GM10248 (cell line): ENCODE results near the gene ARID5A.

Experiments
- CTCF ChIA-PET: fragments of 300-600 bp; sonication (Branson Sonifier 250); formaldehyde crosslinking; extraction: SDS; loops from one replicate; lab custom pipeline; 2021; ENCODE audit warnings: antibody characterized with exemption; lab: Yijun Ruan, JAX
- POLR2A ChIA-PET: fragments of 350-650 bp; sonication (Branson Sonifier 250); formaldehyde crosslinking; extraction: SDS; loops from one replicate; lab custom pipeline; 2020; ENCODE audit warnings: antibody characterized with exemption; lab: Yijun Ruan, JAX
- DNase-seq: peaks from one replicate; pipeline ENCODE4 v3.0.0; 2012; ENCODE audit errors: extremely low spot score
- TF ChIP-seq, protein P1 (sequence below): IDR thresholded peaks from 2 replicates; pipeline ENCODE4 v1.5.1; 2012; ENCODE audit warnings: mild to moderate bottlenecking, low read depth; ENCODE audit errors: extremely low read depth, missing control alignments, control extremely low read depth

ARID5A gene

DNA sequence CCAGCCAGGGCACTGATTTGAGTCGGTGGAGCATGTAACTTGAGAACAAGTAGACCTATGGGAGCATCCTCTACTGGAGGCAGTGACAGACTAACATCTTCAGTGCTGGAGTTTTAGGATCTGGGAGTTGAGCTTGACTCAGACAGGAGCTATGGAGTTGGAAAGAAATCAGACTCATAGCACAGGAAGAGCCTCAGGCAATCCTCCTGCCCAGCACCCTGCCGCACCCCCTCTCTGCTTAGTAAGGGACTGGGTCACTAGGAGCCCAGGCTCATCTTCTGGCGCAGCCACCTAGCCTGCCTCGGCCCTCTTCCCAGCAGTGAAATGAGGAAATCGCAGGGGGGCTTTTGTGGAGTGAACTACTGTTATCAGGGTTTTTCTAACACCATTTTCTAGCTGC is 3.6 kb downstream of the ARID5A start:
- POLR2A ChIA-PET = interaction anchor here (0.9 kb wide), 1 partner anchor 17 kb away, joined by 3 read pairs; no protein-coding TSS in a partner anchor

DNA sequence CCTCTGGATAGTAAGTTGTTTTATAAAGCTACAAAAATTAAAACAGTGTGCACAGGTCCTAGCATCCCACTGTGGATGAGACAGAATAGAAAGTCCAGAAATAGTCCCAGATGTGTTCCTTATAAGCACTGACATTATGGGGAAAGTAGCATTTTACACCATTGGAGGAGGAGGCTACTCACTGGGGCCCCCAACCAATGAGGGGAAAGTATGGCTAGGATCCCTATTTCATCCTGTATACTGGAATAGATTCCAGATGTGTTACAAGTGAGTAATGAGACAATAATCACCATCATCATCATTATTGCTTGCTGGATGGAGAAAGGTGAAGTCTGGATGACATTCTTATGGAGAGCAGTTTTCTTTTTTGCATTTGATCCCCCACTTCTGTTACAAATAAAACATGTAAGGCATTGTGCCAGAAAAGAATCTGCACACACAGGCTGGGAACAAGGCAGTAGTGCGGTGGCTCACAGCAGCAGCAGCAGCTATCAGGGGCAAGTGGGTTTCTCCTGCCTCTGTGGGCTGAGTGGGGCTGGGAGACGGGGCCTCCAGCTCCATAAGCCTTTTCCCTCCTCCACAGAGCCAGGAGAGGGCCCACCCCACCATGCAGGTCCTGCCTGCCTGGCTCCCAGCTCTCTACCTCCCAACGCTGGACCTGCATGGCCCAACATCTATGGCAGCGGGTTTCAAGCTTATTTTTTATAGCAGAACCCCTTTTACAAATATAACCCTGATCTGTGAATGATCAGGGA is 5.0 kb downstream of the ARID5A start:
- DNase-seq = no peak
- ChIA-PET POLR2A (interaction anchor here (0.6 kb wide), 1 partner anchor 10 kb away, joined by 3 read pairs; no protein-coding TSS in a partner anchor), CTCF (interaction anchor here (0.9 to 26.6 kb wide), 7 partner anchors 12 to 402 kb away, joined by 3 to 349 read pairs (median 9); partner anchors contain the start of gene NEURL3)
- TF ChIP-seq, protein P1, sequence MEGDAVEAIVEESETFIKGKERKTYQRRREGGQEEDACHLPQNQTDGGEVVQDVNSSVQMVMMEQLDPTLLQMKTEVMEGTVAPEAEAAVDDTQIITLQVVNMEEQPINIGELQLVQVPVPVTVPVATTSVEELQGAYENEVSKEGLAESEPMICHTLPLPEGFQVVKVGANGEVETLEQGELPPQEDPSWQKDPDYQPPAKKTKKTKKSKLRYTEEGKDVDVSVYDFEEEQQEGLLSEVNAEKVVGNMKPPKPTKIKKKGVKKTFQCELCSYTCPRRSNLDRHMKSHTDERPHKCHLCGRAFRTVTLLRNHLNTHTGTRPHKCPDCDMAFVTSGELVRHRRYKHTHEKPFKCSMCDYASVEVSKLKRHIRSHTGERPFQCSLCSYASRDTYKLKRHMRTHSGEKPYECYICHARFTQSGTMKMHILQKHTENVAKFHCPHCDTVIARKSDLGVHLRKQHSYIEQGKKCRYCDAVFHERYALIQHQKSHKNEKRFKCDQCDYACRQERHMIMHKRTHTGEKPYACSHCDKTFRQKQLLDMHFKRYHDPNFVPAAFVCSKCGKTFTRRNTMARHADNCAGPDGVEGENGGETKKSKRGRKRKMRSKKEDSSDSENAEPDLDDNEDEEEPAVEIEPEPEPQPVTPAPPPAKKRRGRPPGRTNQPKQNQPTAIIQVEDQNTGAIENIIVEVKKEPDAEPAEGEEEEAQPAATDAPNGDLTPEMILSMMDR = no peak

More for the DNA sequence above, 3.6 kb downstream of the ARID5A start:
- CTCF ChIA-PET = interaction anchor here (1.5 to 26.6 kb wide), 4 partner anchors 11 to 27 kb away, joined by 4 to 349 read pairs (median 70); partner anchors contain the start of gene NEURL3
- DNase-seq = no peak
- TF ChIP-seq, protein P1 = no peak

DNA sequence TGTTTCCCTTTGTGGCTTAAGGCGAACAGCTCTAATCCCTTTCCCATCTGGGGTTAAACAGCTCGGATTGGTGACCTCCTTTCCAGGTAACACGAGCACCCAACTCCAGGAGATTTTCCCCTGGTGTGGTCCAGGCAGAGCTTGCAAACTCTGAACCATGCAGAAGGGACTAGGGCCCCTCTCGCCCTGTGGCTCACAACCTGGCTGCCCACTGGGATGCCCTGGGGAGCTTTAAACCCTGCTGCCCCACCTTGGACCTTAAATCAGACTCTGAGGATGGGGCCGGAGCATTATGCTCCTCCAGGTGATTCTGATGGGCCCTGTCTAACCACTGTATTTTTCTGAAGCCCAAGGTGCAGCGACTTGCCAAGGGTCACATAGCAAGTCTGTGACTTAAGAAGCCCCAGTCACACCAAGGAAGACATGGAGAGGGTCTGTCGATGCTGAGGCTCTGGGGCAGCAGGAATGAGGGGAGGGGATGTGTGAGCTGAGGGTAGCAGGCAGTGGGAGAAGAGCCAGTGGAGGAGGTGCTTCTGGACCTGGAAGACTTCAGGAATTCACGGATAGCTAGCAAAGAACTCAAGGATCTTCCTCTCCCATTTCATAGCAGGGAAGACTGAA is 5.9 kb downstream of the ARID5A start:
- TF ChIP-seq, protein P1 = no peak
- CTCF ChIA-PET = interaction anchor here (0.9 to 26.6 kb wide), 7 partner anchors 11 to 550 kb away, joined by 3 to 349 read pairs (median 9); partner anchors contain the start of gene NEURL3
- DNase-seq = no peak
- POLR2A ChIA-PET = no interaction called here

DNA sequence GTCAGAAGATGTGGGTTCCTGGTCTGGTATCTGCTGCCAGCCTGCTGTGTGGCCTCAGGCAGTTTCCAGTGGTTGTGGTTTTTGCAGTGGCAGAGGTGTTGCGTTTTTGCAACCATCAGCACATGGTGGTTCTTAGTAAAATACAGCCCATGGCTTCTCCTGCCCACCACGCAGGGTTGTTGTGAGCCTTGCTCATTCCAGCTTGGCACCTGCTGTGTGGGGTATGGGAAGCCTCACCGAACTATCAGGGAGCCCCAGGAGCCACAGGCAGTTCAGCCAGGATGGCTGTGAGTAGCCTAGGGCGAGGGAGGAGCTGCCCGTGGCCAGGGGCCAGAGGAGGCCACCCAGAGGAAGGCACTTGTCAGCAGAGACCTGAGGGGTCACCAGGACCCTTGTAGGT is 9.8 kb downstream of the ARID5A start:
- no peak for DNase-seq
- POLR2A ChIA-PET = no interaction called here
- TF ChIP-seq, protein P1 = no peak
- CTCF ChIA-PET = interaction anchor here (0.9 to 1.3 kb wide), 2 partner anchors 8 to 11 kb away, joined by 3 read pairs; no protein-coding TSS in a partner anchor

DNA sequence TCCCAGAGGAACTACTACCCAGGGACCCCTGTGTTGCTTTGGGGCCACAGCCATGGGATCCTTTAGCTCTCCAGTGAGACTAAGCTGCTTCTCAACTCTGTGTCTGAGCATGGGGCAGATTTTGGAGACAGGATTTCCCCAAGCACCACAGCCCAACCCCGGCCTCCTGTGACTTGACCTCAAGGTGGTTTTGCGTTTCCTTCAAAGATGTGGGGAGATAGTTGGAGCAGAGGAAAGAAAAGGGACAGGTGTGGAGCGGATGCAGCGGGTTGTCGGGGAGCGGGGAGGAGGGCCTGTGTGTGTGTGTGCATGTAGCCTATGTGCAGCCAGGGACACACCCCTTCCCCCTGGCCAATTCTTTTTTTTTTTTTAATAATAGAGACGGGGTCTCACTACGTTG is 10.2 kb downstream of the ARID5A start:
- CTCF ChIA-PET = interaction anchor here (0.9 to 1.8 kb wide), 4 partner anchors 7 to 37 kb away, joined by 3 to 7 read pairs (median 4); no protein-coding TSS in a partner anchor
- TF ChIP-seq, protein P1 = no peak
- POLR2A ChIA-PET = no interaction called here
- no peak for DNase-seq

DNA sequence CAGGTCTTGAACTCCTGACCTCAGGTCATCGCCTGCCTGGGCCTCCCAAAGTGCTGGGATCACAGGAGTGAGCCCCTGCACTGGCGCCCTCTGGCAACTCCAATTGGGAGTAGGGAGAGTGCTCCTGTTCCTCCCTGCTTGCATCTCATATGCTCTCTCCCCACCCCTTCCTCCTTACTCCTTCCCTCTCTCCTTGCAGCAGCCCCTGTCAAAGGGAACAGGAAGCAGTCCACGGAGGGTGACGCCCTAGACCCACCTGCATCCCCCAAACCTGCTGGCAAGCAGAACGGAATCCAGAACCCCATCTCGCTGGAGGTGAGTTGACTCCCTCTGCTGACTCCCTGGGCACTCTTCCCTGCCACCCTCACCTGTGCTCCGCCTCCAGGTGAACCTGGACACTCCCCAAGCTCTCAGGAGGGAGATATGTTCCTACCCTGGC is 10.7 kb downstream of the ARID5A start:
- POLR2A ChIA-PET = no interaction called here
- CTCF ChIA-PET = interaction anchor here (1.2 to 1.9 kb wide), 5 partner anchors 10 to 38 kb away, joined by 3 to 7 read pairs (median 6); no protein-coding TSS in a partner anchor
- TF ChIP-seq, protein P1 = no peak
- no peak for DNase-seq
